DMS79 treated with DMSO at 0.1 percent for 48 hours (cell line): ENCODE data around the gene LAMC3.
"Not testable (repeated sequence)": the region's sequence is repeated elsewhere in the genome, so short reads cannot be mapped to it uniquely, and the experiment has no call there.

ENCODE experiments used
- DNase-seq: peaks from one replicate; lab custom pipeline; 2025; lab: John Stamatoyannopoulos, UW

LAMC3 gene

DNA sequence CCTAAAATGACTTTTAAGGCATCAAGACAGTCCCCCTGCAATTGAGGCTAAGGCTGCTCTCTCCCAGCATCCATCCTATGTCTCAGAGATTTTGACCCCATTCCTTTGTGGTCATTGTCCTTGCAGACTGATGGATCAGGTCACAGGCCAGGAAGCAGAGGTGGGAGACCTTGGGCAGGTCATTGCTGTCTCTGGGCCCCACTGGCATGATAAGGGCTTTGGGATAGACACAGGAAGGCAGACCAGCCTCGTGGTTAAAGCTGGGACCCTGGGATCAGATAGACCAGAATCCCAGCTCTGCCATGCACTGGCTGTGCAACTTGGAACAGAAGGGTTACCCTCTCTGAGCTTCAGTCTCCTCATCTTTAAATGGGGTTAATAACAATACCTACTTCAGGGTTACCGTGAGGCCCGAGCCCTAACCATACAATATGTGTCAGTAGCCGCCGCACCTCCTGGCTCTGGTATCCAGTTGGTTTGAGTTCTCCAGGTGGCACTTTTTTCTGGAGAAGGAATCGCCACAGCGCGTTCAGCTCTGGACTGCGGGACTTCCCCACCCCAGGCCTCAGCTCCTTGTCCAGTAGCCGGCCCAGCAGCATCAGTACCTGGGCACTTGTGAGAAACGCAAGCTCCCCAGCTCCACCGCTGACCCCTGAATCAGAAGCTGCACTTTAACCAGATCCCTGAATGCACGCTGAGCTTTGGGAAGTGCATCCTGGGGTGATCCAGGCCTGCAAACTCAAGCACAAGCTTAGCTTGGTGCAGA, 21.4 kb downstream of the LAMC3 start:
- DNase-seq: no peak

GRCh38 chr9:131031005-131031641, 22.1 kb downstream of the LAMC3 start:
- no peak for DNase-seq

DNA sequence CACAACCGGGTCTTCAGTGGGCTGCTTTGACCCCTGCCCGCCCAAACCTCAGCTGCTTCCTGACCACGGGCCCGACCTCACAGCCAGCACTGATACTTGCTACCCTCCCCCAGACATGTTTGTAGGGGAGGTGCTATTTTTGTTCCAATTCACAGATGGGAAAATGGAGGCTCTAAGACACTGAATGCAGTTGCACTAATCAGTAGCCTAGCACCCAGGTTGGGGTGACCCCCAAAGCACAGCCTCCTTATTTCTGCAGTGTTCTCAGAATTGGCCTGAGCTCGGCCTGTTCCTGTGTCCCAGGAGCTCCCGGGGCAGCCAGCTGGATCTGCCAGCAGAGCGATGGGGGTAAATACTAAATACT, 22.6 kb downstream of the LAMC3 start:
- DNase-seq: no peak

GRCh38 chr9:131032384-131032783, 23.4 kb downstream of the LAMC3 start:
- no peak for DNase-seq

DNA sequence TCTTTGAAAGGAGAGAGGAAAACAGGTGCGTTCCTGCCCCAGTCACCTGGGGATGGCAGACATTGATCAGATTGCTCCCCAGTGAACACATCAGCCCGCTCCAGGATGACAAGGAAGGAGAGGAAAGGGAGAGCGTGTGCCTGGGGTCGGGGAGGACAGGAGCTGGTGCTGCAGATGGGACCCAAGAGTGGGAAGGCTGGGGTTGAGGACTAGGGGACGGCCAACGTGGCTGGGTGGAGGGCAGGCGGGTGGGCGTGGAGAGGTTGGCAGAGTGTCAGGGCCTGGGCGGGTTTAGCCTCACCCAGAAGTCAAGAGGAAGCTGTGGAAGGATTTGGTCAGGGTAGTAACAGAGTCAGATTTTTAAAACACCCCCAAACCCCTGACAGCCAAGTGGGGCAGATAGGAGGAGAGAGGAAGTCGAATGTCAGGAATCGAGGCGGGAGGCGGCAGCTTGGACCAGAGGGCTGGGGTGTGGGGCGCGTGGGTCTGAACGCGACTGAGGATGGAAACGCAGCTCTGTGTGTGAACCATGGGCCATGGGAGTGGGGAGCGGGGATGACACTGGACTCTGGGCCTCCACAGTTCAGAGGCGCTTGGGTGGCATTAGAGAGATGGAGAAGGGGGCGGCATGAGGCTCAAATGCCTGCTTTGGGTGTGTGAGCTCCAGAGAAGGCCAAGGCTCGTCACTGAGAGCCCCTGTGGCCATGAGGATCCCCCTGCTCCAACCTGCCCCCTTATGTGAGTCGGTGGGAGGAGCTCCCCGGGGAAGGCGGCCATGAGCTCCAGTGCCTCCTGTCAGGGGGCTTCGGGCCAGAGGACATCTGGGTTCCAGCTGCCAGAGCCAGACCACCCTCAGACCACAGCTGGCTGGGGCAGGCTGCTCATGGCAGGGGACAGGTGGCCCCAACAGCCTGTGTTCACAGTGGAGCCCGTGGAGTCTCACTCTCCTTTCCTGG, 24.6 kb downstream of the LAMC3 start:
- no peak for DNase-seq

DNA sequence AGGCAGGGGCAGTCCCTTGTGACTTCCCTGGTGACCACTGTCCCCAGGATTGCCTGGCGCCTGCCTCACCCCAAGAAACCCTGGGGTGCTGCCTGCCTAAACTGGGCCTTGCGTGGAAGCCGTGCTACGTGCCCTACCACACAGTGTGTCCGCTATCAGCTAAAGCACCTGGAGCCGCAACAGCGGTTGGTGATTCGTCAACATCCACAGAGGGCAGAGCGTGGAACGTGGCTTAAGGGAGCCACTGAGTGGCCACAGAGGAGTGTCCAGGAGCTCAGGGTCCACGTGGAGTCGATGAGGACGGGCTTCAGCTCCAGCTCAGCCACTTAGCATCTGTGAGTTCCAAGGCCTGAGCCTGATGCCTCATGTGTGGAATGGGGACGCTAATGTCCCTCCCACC, 25.3 kb downstream of the LAMC3 start:
- DNase-seq: no peak

GRCh38 chr9:131034749-131035148, 25.8 kb downstream of the LAMC3 start:
- not testable (repeated sequence) for DNase-seq

- DNase-seq: no peak
Observed at GRCh38 chr9:131035548-131035947, 26.6 kb downstream of the LAMC3 start.

- no peak for DNase-seq
Observed at GRCh38 chr9:131036071-131036470, 27.1 kb downstream of the LAMC3 start.

DNA sequence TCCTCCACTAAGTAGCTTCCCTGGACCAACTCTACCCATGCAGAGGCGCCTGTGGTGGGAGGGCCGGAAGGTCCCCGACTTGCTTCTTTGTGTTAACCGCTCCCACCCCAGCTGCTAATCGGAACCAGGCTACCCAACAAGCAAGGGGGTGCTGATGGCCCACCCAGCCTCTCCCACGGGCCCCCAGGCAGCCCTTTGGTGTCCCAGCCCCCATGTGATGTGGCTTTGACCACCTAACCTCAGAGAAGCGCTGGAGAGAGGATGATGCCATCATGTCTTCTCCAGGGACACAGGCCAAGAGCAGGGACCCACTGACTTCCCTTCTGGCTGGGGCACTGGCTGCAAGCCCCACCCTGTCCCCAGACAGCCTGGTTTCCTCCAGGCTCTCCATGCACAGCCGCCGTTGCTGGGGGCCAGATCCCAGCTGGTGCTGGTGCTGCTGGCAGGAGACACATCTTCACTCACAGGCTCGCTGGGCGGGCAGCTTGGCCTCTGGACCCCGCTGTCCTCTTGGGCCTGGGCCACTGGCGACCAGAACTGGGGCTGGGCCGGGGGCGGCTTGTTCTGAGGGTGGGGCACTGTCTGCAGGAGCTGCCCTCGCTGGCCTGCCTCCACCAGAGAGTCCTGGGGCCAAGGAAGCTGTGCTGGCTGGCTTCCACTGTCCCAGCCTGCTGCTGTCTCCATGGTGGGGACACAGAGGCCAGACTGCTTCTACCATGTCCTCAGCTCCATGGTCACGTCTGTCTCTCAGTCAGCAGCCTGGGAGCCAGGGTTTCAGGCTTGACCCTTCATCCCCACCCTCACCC, 27.8 kb downstream of the LAMC3 start:
- no peak for DNase-seq

DNA sequence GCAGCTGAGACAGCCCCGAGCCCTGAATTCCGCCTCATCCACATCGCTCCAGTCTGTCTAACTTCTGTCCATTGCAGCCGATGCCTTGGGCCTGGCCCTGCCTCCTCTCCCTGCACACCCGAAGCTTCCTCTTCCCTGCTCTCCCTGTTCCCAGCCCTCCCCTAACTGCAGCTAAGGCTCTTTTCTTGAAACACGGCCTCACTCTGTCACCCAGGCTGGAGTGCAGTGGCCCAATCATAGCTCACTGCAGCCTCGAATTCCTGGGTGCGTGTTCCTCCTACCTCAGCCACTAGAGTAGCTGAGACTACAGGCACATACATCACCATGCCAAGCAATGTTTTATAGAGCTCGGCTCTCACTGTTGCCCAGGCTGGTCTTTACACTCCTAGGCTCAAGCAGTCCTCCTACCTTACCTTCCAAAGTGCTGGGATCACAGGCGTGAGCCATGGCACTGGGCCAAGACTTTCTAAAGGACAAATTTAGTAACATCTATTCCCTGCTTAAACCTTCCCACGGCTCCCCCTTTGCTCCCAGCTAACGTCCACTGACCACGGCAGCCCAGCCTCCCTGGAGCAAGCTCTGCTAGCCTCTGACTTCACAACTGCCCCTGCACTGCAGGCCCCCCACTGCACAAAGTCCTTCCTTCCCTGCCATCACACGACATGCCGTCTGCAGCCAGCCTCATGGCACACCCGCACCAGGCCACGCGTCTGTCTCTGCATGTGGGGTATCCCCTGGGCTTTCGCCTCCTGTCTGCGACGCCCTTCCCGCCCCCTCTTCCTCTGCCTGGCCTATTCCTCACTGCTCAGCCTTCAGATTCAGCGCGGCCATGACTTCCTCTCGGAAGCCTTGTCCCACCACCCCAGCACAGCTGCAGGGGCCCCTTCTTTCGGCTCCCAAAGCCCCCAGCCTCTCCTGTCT, 28.6 kb downstream of the LAMC3 start:
- DNase-seq: peak; percentile 55

- peak; percentile 30 for DNase-seq
Observed at GRCh38 chr9:131038256-131039128, 29.5 kb downstream of the LAMC3 start.

- DNase-seq: no peak
Observed at GRCh38 chr9:131039129-131039954, 30.4 kb downstream of the LAMC3 start.

- no peak for DNase-seq
Observed at GRCh38 chr9:131042666-131043065, 33.7 kb downstream of the LAMC3 start.

GRCh38 chr9:131043087-131043486, 34.1 kb downstream of the LAMC3 start:
- DNase-seq: no peak

DNA sequence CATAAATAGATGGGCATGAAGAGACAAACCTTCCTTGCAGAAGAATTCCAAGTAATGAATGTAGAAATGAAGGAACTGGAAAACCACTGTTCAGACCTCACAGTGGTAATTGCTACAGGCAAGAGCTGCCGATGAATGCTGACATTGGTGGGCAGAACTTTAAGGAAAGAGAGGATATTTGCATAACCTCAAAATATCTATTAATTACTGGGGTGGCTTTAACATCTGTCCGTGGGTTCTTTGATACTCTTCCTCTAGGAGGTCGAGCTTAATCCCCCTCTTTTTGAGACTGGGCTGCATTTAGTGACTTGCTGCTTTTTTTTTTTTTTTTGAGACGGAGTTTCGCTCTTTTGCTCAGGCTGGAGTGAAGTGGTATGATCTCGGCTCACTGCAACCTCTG, 34.7 kb downstream of the LAMC3 start:
- no peak for DNase-seq

- no peak for DNase-seq
Observed at GRCh38 chr9:131045300-131046092, 36.5 kb downstream of the LAMC3 start.

- DNase-seq: no peak
Observed at GRCh38 chr9:131046093-131046380, 37.1 kb downstream of the LAMC3 start.
